Activated naive CD8-positive, alpha-beta T cell (primary cell): ENCODE data around the gene GTF3C4.

Source experiments
- H3K27ac Mint-ChIP-seq: one replicate; pipeline ENCODE4 v1.8.0; 2021; ENCODE audit warnings: mixed read lengths
- H3K27me3 Mint-ChIP-seq: one replicate; pipeline ENCODE4 v1.8.0; 2021; ENCODE audit warnings: mixed read lengths
- H3K36me3 Mint-ChIP-seq: one replicate; pipeline ENCODE4 v1.8.0; 2021; ENCODE audit warnings: mixed read lengths
- H3K4me1 Mint-ChIP-seq: one replicate; pipeline ENCODE4 v1.8.0; 2021; ENCODE audit warnings: low read depth, mixed read lengths
- H3K4me3 Mint-ChIP-seq: one replicate; pipeline ENCODE4 v1.8.0; 2021; ENCODE audit warnings: mild to moderate bottlenecking, mixed read lengths
- H3K9me3 Mint-ChIP-seq: one replicate; pipeline ENCODE4 v1.8.0; 2021; ENCODE audit warnings: low read depth, mixed read lengths

The GTF3C4 gene

DNA sequence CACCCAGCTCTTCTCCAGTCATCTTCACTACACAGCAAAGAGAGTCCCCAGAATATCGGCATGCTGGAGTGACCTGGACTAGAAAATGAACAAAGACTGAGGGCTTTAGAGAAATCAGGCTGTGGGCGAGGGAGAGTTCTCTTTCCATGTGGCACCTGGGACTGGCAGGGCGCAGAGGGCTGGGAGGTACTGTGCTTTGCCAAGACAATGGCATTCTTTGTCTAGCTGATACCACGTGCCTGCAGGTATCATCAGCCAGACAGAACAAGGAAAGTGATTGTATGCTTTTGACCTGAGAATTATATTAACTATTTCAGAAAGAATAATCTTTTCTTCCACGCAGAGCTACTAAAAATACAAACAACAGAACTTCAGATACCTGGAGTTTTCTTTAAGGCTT is 30.9 kb upstream of the GTF3C4 start:
- Mint-ChIP-seq H3K4me3 (no peak overlapping the region), H3K27me3 (no peaks in the 10 kb centered on the region), H3K36me3 (peaks cover 26% of the 10 kb centered on the region), H3K4me1 (no peaks in the 10 kb centered on the region), H3K27ac (no peak overlapping the region), H3K9me3 (no peaks in the 10 kb centered on the region)

DNA sequence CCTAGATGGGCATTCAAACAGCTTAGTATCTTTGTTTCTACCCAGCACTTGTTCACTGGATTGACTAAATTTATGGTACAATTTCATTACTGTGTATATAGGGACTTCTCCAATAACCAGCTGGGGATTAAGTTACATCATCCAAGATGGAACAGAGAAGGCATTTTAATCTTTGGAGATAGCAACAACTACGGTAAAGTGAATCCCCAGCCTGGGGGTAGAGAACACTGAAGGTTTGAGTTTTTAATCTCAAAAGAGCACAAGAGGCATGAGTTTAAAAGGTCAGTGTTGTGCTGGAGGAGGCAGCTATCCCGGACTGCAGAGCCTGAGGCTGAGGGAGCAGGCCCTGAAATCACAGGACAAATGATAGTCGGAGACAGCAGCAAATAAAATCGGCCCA is 29.0 kb upstream of the GTF3C4 start:
- no peak overlapping the region for H3K4me3 Mint-ChIP-seq
- H3K9me3 Mint-ChIP-seq: no peaks in the 10 kb centered on the region
- H3K27ac Mint-ChIP-seq: no peak overlapping the region
- H3K36me3 Mint-ChIP-seq: peaks cover 28% of the 10 kb centered on the region
- H3K4me1 Mint-ChIP-seq: no peaks in the 10 kb centered on the region
- no peaks in the 10 kb centered on the region for H3K27me3 Mint-ChIP-seq

- H3K4me3 Mint-ChIP-seq: no peak overlapping the region
- peaks cover 7% of the 10 kb centered on the region for H3K4me1 Mint-ChIP-seq
- no peaks in the 10 kb centered on the region for H3K27me3 Mint-ChIP-seq
- H3K36me3 Mint-ChIP-seq: peaks cover 24% of the 10 kb centered on the region
- H3K9me3 Mint-ChIP-seq: no peaks in the 10 kb centered on the region
- no peak overlapping the region for H3K27ac Mint-ChIP-seq
These were observed 26.0 kb upstream of the GTF3C4 start for GRCh38 chr9:132644251-132644650.

DNA sequence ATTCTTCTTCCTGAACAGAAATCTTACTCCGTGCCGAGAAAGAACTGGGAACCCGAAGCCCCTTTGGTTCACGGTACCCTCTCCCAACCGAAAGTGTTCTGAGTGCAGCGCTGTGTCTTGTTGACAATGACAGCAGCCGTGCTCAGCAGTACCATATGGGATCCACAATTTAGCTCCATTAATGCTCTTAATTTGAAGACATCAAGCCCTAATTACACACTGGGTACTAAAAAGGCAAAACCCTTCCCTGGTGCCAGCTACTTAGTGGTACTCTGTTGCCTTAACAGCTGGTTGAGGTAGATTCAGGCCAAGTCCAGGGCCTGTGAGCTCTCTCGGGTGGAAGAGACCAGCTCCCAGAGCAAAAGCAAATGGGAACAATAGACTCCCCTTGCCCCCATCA is 25.0 kb upstream of the GTF3C4 start:
- Mint-ChIP-seq H3K36me3 (peaks cover 21% of the 10 kb centered on the region), H3K27ac (no peak overlapping the region), H3K9me3 (no peaks in the 10 kb centered on the region), H3K4me1 (peaks cover 7% of the 10 kb centered on the region), H3K4me3 (no peak overlapping the region), H3K27me3 (no peaks in the 10 kb centered on the region)

DNA sequence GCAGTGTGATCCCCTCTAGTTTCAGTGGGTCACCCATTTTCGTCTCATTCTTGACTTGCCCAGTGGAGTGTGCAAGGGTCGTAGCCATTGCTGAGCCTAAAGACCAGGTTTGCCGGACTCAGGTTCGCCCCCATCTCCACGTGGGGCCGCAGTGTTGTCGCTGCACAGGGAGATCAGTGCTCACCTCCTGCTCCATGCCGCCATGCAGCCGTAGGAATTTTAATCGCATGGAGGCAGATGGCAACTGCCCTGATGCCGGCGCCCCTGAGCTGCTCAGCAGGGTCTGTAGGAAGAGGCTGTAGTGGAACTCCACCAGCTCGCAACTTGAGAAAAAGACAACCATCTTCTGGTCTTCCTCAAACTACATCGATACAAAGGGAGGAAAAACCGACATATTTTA is 24.6 kb upstream of the GTF3C4 start:
- H3K9me3 Mint-ChIP-seq: no peaks in the 10 kb centered on the region
- H3K27ac Mint-ChIP-seq: no peak overlapping the region
- H3K27me3 Mint-ChIP-seq: no peaks in the 10 kb centered on the region
- H3K4me3 Mint-ChIP-seq: no peak overlapping the region
- H3K4me1 Mint-ChIP-seq: peaks cover 7% of the 10 kb centered on the region
- peaks cover 21% of the 10 kb centered on the region for H3K36me3 Mint-ChIP-seq

- Mint-ChIP-seq H3K4me3 (no peak overlapping the region), H3K36me3 (peaks cover 20% of the 10 kb centered on the region), H3K27me3 (no peaks in the 10 kb centered on the region), H3K9me3 (no peaks in the 10 kb centered on the region), H3K27ac (no peak overlapping the region), H3K4me1 (peaks cover 7% of the 10 kb centered on the region)
These were observed 23.5 kb upstream of the GTF3C4 start for GRCh38 chr9:132646726-132647125.

GRCh38 chr9:132647355-132647754 is 22.9 kb upstream of the GTF3C4 start:
- H3K9me3 Mint-ChIP-seq: no peaks in the 10 kb centered on the region
- no peak overlapping the region for H3K4me3 Mint-ChIP-seq
- H3K4me1 Mint-ChIP-seq: peaks cover 7% of the 10 kb centered on the region
- peaks cover 15% of the 10 kb centered on the region for H3K36me3 Mint-ChIP-seq
- no peak overlapping the region for H3K27ac Mint-ChIP-seq
- H3K27me3 Mint-ChIP-seq: no peaks in the 10 kb centered on the region

DNA sequence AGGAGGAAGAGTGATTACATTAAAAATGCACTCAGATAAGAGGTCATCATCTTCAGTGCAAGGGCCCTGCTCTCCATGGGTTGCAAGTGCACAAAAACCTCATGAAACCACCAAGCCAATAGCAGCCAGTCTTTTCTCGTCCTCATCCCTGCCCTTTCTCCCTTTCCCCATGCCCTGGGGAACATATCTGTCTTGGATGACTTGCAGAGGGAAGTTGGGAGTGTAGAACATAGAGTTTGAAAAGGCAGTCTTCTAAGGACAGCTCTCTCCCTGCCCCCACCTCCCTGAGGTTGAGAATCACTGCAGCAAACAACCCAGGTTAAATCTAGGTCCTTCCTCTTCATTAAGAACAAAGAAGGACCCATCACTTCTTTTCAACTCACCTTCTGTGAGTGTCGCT is 22.5 kb upstream of the GTF3C4 start:
- H3K4me3 Mint-ChIP-seq: no peak overlapping the region
- H3K9me3 Mint-ChIP-seq: no peaks in the 10 kb centered on the region
- no peak overlapping the region for H3K27ac Mint-ChIP-seq
- H3K36me3 Mint-ChIP-seq: peaks cover 17% of the 10 kb centered on the region
- no peaks in the 10 kb centered on the region for H3K27me3 Mint-ChIP-seq
- H3K4me1 Mint-ChIP-seq: peaks cover 7% of the 10 kb centered on the region

- Mint-ChIP-seq H3K4me3 (no peak overlapping the region), H3K27me3 (no peaks in the 10 kb centered on the region), H3K36me3 (peaks cover 17% of the 10 kb centered on the region), H3K4me1 (peaks cover 7% of the 10 kb centered on the region), H3K27ac (no peak overlapping the region), H3K9me3 (no peaks in the 10 kb centered on the region)
These were observed 22.0 kb upstream of the GTF3C4 start for GRCh38 chr9:132648283-132648682.

DNA sequence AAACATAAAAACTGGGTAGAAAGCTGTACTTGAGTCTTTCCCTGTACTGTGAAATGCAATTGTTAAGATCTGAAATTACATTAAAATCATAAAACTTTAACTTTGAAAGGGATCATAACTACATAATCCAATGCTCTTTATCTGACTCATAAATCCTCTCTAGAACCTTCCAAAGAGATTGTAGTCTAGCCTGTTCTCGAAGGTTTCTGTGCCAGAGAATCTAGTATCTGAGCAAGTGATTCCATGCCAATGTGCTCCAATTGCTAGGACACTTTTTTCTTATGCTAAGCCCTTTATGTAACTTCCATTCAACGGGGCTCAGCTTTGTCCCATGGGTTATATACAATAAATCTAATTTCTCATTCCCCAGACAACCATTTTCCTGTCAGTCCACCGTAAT is 21.6 kb upstream of the GTF3C4 start:
- H3K27ac Mint-ChIP-seq: no peak overlapping the region
- peaks cover 17% of the 10 kb centered on the region for H3K36me3 Mint-ChIP-seq
- H3K4me3 Mint-ChIP-seq: no peak overlapping the region
- no peaks in the 10 kb centered on the region for H3K9me3 Mint-ChIP-seq
- no peaks in the 10 kb centered on the region for H3K27me3 Mint-ChIP-seq
- H3K4me1 Mint-ChIP-seq: peaks cover 7% of the 10 kb centered on the region

DNA sequence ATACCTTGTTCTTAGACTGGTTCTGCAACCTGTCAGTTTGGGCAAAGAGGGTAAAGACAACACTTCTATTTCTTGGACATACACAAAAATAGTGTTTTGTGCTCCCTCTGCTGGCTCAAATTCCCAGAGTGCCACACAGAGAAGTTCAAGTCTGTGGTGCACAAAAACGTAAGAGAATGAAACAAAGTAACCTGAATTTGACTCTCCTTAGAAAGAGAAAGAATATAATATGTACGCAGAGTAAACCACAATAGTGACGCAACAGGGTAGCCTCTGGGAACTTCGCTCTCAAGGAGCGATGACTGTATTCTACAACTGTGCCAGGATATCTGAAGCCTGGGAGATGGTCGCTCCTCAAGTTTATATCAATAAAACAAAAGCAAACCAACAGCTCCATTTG is 19.0 kb upstream of the GTF3C4 start:
- peaks cover 14% of the 10 kb centered on the region for H3K4me1 Mint-ChIP-seq
- no peak overlapping the region for H3K4me3 Mint-ChIP-seq
- no peaks in the 10 kb centered on the region for H3K9me3 Mint-ChIP-seq
- H3K27ac Mint-ChIP-seq: no peak overlapping the region
- H3K36me3 Mint-ChIP-seq: peaks cover 21% of the 10 kb centered on the region
- H3K27me3 Mint-ChIP-seq: no peaks in the 10 kb centered on the region

DNA sequence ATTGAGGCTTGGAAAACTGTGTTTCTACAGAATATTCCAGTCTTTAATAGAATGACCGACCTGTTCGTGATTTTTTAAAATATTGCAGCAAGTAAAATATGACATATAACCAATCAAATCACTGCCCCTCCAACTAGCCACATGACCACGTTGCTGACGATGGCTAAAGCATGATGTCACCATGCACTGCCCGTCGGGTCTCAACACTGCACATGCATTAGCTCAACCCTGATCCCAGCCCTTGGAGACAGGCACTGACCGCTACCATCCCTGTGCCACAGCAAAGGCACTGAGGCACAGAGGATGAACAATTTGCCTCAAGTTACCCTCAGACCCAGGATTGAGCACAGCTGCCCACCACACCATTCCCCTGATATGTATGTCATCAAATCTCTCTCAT is 14.0 kb upstream of the GTF3C4 start:
- Mint-ChIP-seq H3K27ac (no peak overlapping the region), H3K9me3 (no peaks in the 10 kb centered on the region), H3K27me3 (no peaks in the 10 kb centered on the region), H3K36me3 (peaks cover 17% of the 10 kb centered on the region), H3K4me1 (peaks cover 6% of the 10 kb centered on the region), H3K4me3 (no peak overlapping the region)

- Mint-ChIP-seq H3K27me3 (no peaks in the 10 kb centered on the region), H3K4me1 (peaks cover 11% of the 10 kb centered on the region), H3K4me3 (no peak overlapping the region), H3K36me3 (no peaks in the 10 kb centered on the region), H3K27ac (no peak overlapping the region), H3K9me3 (no peaks in the 10 kb centered on the region)
These were observed 7.9 kb upstream of the GTF3C4 start for GRCh38 chr9:132662152-132662945.

DNA sequence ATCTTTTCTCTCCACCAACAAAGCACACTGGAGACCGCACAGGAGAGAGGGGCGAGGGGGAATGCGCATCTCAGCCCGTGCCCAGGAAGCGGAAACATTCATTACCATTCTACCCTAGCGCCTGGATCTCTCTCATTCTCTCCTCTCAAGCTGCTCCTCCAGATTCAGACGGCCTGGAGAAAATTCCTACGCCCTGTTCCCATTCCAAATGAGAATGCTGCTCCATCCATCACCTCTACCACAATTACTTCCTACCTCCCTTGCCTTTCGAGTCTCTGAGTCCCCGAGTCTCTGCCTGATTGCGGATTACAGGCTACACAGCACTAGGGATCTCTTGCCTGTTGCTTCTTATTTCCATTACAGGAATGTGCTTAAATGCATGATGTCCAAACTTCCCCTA is 7.1 kb upstream of the GTF3C4 start:
- Mint-ChIP-seq H3K4me3 (no peak overlapping the region), H3K27me3 (no peaks in the 10 kb centered on the region), H3K4me1 (peaks cover 19% of the 10 kb centered on the region), H3K36me3 (no peaks in the 10 kb centered on the region), H3K27ac (no peak overlapping the region), H3K9me3 (no peaks in the 10 kb centered on the region)

DNA sequence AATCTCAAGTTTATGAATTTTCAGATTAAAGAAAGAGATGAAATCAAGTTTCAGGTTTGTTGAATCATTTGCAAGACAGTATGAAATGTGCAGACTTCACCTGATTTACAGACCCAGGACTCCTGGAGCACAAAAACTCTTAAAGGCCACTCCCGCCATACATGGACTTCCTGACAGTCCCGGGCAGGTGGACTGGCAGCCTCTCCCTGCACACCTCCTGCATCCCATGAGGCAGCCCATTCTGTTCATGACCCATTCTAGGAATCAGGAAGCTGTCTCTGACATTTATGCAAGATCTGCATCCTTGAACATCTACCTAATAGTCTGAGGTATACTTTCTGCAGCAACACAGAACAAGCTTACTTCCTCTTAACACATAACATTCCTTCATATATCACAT is 6.4 kb upstream of the GTF3C4 start:
- Mint-ChIP-seq H3K4me3 (no peak overlapping the region), H3K9me3 (no peaks in the 10 kb centered on the region), H3K36me3 (no peaks in the 10 kb centered on the region), H3K27ac (no peak overlapping the region), H3K4me1 (peaks cover 23% of the 10 kb centered on the region), H3K27me3 (no peaks in the 10 kb centered on the region)

GRCh38 chr9:132669319-132669697 is 956 bp upstream of the GTF3C4 start:
- Mint-ChIP-seq H3K9me3 (no peaks in the 10 kb centered on the region), H3K4me3 (peak overlapping the region; percentile 93), H3K36me3 (peaks cover 4% of the 10 kb centered on the region), H3K27ac (peak overlapping the region; percentile 92), H3K4me1 (peaks cover 50% of the 10 kb centered on the region), H3K27me3 (no peaks in the 10 kb centered on the region)
